GM21576 (cell line): ENCODE measurements around the gene C2CD3.

Experiments used
- ATAC-seq: cut with Tn5 transposase; IDR thresholded peaks from one replicate; pipeline ENCODE4 v1.9.1; 2021; ENCODE audit warnings: mild to moderate bottlenecking, moderate library complexity; ENCODE audit not compliant: unreplicated experiment

Gene C2CD3

GRCh38 chr11:73983741-73984538 is 186.9 kb downstream of the C2CD3 start:
- no peak for ATAC-seq

GRCh38 chr11:73982990-73983740 is 187.6 kb downstream of the C2CD3 start:
- ATAC-seq: peak; percentile 71

DNA sequence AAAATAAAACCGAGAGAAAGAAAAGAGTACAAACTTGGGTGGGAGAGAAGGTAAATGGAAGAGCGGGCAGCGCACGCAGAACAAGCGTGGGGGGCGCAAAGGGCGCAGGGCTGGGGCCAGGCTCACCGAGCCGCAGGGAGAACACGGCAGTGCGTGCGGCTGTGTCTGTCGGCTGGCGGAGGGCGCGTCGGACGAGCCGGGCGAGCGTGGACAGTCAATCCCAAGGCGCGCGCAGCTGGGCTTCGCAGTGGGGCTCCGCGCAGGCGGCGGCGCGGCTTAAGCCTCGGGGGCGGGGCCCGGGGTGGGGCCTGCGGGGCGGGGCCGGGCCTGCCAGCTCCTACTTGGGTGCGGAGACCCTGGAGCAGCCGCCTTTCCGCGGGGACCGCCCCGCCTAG is 188.2 kb downstream of the C2CD3 start, which contains the start of gene UCP2:
Gene UCP2 (minus strand): TSS at position 249 of the 395 bp plus-strand sequence. CDS start 4,465 bp downstream, outside the sequence.
- peak; percentile 37 for ATAC-seq

- no peak for ATAC-seq
Observed at GRCh38 chr11:73981051-73981805, 189.6 kb downstream of the C2CD3 start.

- peak; percentile 49 for ATAC-seq
Observed at GRCh38 chr11:73980001-73980961, 190.5 kb downstream of the C2CD3 start.

DNA sequence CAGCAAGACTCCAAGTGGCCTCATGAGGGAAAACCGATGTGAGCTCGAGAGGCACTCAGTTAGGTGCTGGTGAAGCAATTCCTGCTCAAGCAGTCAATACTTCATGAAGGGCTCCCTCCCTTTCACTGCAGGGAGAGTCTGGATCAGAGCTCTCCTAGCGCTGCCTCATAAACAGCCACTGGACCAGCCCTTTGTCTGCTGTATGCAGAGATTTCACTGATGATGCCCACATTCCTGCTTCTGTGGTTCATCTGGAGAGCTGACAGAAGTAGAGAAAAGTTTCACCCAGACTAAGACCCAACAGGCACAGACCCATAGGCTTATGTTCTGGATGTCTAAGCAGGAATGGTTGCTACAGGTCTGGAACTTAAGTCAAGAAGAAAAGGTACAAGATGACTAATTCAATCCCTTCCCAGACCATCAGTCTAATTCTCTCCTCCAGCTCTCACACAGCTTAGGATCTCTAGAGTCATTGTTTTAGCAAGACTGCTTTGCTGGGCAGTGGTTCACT is 192.2 kb downstream of the C2CD3 start:
- no peak for ATAC-seq

- no peak for ATAC-seq
Observed at GRCh38 chr11:73977856-73978519, 192.8 kb downstream of the C2CD3 start.

- no peak for ATAC-seq
Observed at GRCh38 chr11:73976451-73977151, 194.2 kb downstream of the C2CD3 start.

- no peak for ATAC-seq
Observed at GRCh38 chr11:73975479-73975757, 195.4 kb downstream of the C2CD3 start.

DNA sequence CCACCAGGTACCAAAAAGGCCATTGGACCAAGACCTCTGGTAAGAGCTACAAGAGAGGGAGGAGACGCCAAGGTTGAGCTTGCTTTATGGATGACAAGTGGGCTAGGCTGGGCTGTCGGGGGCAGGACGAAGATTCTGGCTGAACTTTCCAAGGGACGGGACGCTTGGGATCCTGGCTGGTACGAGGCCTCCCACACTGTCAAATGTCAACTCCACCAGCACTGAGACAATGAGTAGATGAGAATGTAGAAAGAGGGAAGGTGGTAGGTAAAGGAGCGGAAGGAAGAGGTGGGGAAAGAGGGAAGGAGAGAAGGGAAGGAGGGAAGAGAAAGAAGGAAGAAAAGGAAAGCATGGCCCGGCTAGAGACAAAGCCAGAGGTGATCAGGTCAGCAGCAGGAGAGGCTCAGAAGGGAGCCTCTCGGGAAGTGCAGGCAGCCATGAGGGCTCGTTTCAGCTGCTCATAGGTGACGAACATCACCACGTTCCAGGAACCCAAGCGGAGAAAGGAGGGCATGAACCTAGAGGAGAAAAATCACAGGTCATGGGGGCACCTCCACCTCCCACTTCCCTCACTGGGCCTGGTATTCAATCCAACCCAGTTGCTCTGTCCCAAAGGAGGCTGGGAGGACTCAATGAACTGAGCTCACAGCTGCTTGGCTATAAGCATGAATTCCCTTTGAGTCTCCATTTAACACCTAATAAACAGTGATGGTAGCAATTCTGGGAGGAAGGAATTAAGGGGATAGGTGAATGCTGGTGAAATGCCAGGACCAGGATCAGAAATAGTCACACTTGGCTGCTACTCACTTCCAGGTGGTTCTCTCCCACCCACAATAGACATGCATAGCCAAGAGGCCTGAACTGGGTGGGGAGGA is 196.0 kb downstream of the C2CD3 start:
- no peak for ATAC-seq

- no peak for ATAC-seq
Observed at GRCh38 chr11:73972620-73973449, 198.0 kb downstream of the C2CD3 start.

- no peak for ATAC-seq
Observed at GRCh38 chr11:73972187-73972586, 198.6 kb downstream of the C2CD3 start.

- ATAC-seq: no peak
Observed at GRCh38 chr11:73971175-73971719, 199.6 kb downstream of the C2CD3 start.

- no peak for ATAC-seq
Observed at GRCh38 chr11:73969991-73970800, 200.6 kb downstream of the C2CD3 start.

- no peak for ATAC-seq
Observed at GRCh38 chr11:73969091-73969490, 201.7 kb downstream of the C2CD3 start.

GRCh38 chr11:73968356-73968966 is 202.3 kb downstream of the C2CD3 start:
- no peak for ATAC-seq
